ENCODE data around the gene ZNF497. TPM values are rescaled to one million over a fixed set of nuclear protein-coding genes. Genes with fewer than 3 reads are reported as not detected.

Gene ZNF497
- total RNA-seq = 0.58 and 1.1 TPM in 2 replicates

DNA sequence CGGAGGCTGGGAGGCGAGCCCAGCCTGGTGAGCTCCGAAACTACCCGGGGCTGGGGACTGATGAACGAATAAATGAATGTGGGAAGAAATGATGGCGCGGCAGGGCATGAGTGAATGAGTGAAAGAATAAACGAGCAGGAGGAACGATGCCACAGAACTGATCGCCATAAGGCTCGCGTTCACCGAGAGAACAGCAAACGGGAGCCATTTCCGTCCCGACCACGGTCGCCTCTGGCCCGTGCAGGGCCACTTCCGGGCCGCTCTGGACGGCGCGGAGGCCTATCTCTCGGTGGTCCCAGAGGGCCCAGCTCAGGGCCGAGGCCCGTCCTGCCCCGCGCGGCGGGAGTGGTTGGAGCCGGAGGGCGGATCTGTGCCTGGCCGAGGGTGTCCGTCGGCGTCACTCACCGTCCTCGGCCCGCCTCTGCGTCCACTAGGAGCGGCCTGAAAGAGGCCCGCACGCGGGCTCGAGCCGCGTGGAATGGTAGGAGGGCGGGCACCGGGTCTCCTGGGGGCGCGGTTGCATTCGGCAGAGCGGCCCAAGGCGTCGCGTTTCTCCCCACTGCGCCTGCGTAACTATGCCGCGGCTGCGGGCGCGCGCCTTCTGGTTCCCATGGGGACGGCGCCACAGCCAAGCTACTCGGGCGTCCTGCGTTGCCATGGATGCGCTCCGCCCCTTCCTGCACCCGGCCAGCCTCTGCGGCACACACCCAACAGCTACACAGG lies at the start of gene ZNF497:
Gene ZNF497 (minus strand): TSS at position 480 of the 723 bp plus-strand sequence. CDS start 5,116 bp downstream, outside the sequence.

DNA sequence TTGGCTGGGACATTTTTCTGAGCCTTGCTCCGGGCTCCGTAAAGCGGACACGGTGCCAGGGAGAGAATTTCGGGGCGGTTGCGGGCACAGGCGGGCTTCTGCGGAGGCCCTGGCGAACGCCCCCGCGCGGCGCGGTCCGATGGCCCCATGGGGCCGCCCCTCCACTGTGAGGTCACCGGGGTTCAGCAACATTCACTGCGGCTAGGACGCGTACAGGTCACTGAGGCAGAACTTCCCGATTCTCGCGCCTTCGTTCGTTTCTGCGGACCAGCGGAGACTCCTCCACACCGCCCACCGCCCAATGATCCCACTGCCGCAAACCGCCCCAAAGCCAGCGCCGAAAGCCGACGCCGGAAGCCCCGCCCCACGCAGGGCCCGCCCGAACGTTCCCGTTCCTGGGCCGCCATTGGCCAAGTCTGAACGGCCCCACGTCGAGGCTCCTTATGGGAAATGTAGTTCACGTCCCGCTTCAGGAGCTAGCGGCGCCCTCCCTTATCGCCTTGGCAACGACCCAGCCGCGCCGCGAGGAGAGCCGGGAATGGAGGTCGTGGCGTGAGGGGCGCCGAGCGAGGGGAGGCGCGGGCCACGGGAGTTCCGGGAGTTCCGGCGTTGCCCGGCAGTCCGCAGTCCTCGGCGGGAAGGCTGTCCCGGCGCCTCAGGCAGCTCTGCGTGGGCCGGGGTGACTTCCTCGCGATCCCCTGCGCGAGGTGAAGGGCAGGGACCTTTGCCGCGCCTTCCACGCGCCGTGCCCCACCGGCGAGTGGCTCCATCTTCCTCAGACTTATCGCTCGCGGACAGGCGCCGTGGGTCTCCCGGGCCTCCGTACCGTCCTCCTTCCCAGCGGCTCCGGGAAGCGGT lies 45.8 kb upstream of the ZNF497 start, which contains the start of gene ZNF584:
Gene ZNF584 (plus strand): TSS at position 498 of the 858 bp plus-strand sequence. CDS start 499 bp downstream, outside the sequence.

GRCh38 chr19:58395220-58395978 lies 32.8 kb upstream of the ZNF497 start, which contains the start of gene RNF225:
TSS of gene RNF225 (plus strand) at chr19:58395656. CDS start at chr19:58396090, 434 bp downstream.

GRCh38 chr19:58386576-58387337 lies 24.2 kb upstream of the ZNF497 start, which contains the start of gene RPS5:
TSS of gene RPS5 (plus strand) at chr19:58387269. CDS start at chr19:58388138, 869 bp downstream.

DNA sequence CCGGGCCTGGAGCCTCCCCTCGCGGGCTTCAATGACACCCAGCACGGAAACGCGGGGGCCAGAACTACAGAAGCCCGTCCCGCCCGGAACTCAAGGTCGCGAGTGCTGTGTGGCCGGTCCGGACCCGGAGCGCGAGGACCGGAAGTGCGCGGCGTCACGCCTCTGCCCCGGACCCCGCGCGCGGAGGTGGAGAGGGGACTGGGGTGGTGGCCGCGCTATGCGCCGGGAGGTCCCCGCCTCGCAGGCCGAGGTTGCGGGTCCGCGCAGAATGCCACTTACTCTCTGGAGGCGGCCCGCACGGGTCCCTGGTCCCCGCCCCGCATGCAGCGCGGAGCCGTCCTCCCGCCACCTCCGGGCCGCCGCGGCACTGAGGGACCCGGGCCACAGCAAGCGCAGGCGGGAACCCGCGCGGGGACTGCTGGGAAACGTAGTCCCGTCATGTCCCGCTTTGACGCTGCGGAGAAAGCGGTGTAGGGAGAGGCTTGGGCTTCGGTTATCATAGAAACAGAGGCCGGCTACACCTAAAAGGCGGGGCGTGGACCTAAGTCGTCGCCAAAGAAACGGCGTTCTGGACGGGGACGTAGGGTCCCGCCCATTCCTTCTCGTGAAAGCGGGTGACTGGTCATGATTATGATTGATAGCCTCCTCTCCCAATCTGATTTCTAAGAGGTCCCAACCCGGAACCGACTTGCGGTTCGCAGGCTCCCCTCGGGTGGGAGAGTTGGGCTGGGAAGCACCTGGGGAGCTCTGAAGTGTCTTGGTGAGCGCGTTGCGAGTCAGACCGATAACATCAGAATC lies 18.3 kb upstream of the ZNF497 start, which contains the start of gene ZNF837:
Gene ZNF837 (minus strand): TSS at position 369 of the 798 bp plus-strand sequence. CDS start 11,698 bp downstream, outside the sequence.

GRCh38 chr19:58352760-58353671 lies 9.5 kb downstream of the ZNF497 start, which contains the start of gene A1BG:
TSS of gene A1BG (minus strand) at chr19:58353492. CDS start at chr19:58353437, 55 bp downstream.

DNA sequence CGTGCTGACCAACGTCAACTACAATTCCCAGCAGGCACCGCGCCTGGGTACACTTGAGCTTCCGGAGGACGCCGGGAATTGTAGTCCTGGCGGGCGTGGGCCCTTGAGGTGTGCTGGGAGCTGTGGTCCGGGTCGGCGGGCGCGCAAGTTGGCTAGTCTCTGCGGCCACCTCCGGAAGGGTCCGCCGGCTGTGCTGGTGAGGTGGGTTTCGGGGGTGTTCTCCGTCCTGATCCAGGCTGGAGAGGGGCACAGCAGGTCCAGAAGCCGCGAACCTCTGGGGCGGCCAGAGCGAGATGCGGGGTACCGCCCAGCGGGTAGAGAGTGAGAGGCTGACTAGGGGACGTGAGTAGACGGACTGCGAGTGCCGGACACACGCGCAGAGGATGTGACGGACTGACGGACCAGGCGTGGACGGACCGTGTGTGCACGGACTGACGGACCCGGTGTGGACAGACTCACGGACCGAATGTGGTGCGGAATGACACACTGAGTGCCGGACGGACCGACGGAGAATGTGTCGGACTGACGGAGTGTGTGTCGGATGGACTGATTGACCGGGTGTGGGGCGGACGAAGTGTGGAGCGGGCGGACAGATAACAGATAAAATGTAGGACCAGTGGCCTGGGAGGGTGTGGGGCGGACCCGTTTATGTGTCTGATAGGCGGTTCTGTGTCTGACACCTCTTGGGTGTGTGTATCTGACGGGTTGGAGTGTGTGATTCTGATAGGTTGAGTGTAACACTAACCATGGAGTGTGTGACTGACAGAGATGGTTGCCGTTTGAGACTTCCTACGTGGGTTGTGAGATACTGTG lies 35.4 kb downstream of the ZNF497 start, which contains the start of gene ZSCAN22:
Gene ZSCAN22 (plus strand): TSS at position 81 of the 813 bp plus-strand sequence. CDS start 7,809 bp downstream, outside the sequence.

GRCh38 chr19:58305065-58305931 lies 57.3 kb downstream of the ZNF497 start, which contains the start of gene ERVK3-1:
TSS of gene ERVK3-1 (plus strand) at chr19:58305377. CDS start at chr19:58312169, 6,792 bp downstream.

Other genes starting within 250 kb of the ZNF497 start
- 14.6 and 17.8 TPM in 2 replicates for gene ZNF329, start 212.0 kb downstream of the ZNF497 start, total RNA-seq
- gene ZNF274, start 179.7 kb downstream of the ZNF497 start, total RNA-seq = 29.3 and 31.6 TPM in 2 replicates
- gene ZNF544, start 133.8 kb downstream of the ZNF497 start, total RNA-seq = 42.0 and 44.5 TPM in 2 replicates
- 4.0 and 4.5 TPM in 2 replicates for gene ZNF8, start 83.8 kb downstream of the ZNF497 start, total RNA-seq
- 20.6 and 38.2 TPM in 2 replicates for gene ERVK3-1, start 57.4 kb downstream of the ZNF497 start, total RNA-seq
- gene ZSCAN22, start 35.8 kb downstream of the ZNF497 start, total RNA-seq = 2.3 and 2.7 TPM in 2 replicates
- 6.1 and 14.4 TPM in 2 replicates for gene A1BG, start 9.3 kb downstream of the ZNF497 start, total RNA-seq
- gene ZNF837, start 18.3 kb upstream of the ZNF497 start, total RNA-seq = 1.2 and 3.9 TPM in 2 replicates
- gene RPS5, start 24.5 kb upstream of the ZNF497 start, total RNA-seq = 2,110 and 2,179 TPM in 2 replicates
- 0.38 TPM in 1 of 2 replicates, not detected in the other for gene RNF225, start 32.9 kb upstream of the ZNF497 start, total RNA-seq
- 12.7 and 16.7 TPM in 2 replicates for gene ZNF584, start 45.9 kb upstream of the ZNF497 start, total RNA-seq
- gene ZNF132, start 77.4 kb upstream of the ZNF497 start, total RNA-seq = 10.4 and 12.7 TPM in 2 replicates
- 7.3 and 10.0 TPM in 2 replicates for gene ZNF324B, start 88.9 kb upstream of the ZNF497 start, total RNA-seq
- 11.8 and 16.3 TPM in 2 replicates for gene ZNF324, start 104.3 kb upstream of the ZNF497 start, total RNA-seq
- 5.4 and 5.9 TPM in 2 replicates for gene ZNF446, start 113.6 kb upstream of the ZNF497 start, total RNA-seq
- gene SLC27A5, start 149.2 kb upstream of the ZNF497 start, total RNA-seq = 2.8 and 2.9 TPM in 2 replicates
- 3.4 and 5.6 TPM in 2 replicates for gene ZBTB45, start 157.1 kb upstream of the ZNF497 start, total RNA-seq
- 171 and 383 TPM in 2 replicates for gene TRIM28, start 181.3 kb upstream of the ZNF497 start, total RNA-seq
- gene CHMP2A, start 192.4 kb upstream of the ZNF497 start, total RNA-seq = 98.7 and 136 TPM in 2 replicates
- 51.0 and 87.0 TPM in 2 replicates for gene UBE2M, start 195.9 kb upstream of the ZNF497 start, total RNA-seq
- 10.9 and 20.9 TPM in 2 replicates for gene MZF1, start 210.6 kb upstream of the ZNF497 start, total RNA-seq

Measured in regular cardiac myocyte (primary cell).